HG03571 (cell line): ENCODE measurements around the gene PLA2G2D.

Experiments
- ATAC-seq: cut with Tn5 transposase; IDR thresholded peaks from one replicate; pipeline ENCODE4 v1.9.1; 2021; ENCODE audit not compliant: unreplicated experiment

The PLA2G2D gene, protein sequence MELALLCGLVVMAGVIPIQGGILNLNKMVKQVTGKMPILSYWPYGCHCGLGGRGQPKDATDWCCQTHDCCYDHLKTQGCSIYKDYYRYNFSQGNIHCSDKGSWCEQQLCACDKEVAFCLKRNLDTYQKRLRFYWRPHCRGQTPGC

DNA sequence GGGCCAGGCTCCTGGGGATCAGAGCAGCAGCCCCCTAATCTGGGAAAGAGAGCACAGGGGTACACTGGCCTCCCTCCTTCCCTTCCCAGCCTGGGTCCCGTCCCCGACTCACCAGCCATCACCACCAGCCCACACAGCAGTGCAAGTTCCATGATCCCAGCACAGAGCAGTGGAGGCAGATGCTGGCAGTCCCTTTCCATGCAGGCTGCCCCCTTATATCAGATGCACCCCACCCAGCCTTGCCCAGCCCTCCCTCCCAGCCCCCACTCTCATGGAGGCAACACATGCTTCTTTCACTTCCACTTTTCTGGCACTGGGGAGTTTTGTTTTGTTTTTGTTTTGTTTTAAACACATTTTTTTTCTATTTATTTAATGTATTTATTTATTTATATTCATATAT lies at the start of gene PLA2G2D:
PLA2G2D (minus strand) TSS at position 190 of the 400 bp plus-strand sequence; CDS start at position 152, 38 bp downstream.
- ATAC-seq: no peak

GRCh38 chr1:20168564-20169491 lies 49.5 kb upstream of the PLA2G2D start:
- ATAC-seq: no peak

DNA sequence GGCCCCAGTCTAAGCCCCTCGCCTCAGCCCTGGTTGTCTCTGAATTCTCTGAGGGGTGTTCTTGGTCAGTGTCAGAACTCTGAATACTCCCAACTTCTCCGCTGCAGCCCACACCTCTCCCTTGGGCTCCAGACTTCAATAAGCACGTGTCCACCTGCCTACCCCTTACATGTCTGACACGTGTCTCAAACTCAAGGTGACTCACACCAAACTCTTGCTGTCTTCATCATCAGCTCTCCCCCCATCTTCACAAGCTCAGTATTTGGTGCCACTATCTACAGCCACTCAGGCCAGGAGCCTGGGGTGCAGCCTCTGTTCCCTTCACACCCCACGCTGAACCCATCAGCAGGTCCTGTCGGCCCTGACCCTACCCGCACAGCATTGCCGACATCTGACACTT lies 47.8 kb upstream of the PLA2G2D start:
- ATAC-seq: no peak

DNA sequence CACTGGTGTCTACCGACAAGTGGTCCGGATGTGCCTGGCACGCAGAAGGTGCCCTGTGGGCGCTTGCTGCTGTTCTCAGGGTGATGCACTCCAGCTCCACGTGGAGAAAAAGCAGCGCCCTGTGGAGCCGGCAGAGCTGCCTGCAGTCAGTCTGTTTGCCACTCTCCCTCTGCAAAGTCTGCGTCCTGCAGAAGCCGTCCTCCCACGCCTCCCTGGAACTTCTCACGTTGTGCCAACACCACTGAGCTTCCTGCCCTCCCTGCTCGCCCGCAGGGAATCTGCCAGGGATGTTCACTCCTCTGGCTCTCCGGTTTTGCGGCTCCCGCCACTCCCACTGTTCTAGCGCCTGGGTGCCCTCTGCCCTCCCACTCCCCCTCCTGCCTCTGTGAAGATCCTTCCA lies 46.7 kb upstream of the PLA2G2D start:
- ATAC-seq: no peak

DNA sequence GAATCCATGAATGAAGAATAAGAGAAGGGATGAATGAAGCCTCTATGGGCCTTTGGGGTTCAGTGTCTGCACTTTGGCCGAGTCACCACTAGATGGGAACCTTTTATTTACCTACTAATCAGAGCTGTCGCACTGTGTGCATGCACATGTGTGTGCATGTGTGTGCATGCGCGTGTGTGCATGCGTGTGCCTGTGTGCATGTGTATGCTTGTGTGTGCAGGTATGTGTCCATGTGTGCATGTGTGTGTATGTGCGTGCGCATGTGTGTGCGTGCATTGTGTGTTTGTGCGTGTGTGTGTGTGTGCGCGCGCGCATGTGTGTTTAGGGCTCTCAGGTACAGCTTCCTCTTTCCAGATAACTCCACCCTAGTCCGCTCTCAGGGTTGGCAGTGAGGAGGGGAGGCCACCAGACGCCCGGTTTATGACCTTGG lies 46.2 kb upstream of the PLA2G2D start:
- no peak for ATAC-seq

DNA sequence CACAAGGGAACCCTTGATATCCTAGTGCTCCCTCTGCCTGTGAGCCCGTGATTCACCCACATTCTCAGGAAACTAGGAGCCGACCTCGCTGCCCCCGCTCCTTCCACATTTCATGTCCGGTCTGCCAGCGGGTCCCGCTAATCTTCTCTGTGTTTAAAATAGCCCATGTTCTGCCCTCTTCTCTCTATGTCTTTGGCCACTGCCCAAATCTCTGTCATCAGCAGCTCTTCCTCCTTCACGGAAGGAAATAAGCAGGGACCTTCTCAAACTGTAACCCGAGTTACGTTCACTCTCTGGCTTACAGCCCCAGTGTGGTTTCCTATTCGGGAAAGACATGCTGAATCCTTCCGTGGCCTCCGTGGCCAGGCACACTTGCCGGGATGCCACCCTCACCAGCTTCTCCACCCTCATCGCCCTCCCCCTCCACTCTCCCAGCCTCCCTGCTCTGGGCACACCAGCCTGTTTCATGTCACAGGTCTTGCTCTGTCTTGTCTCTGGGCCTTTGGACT lies 45.4 kb upstream of the PLA2G2D start:
- no peak for ATAC-seq

DNA sequence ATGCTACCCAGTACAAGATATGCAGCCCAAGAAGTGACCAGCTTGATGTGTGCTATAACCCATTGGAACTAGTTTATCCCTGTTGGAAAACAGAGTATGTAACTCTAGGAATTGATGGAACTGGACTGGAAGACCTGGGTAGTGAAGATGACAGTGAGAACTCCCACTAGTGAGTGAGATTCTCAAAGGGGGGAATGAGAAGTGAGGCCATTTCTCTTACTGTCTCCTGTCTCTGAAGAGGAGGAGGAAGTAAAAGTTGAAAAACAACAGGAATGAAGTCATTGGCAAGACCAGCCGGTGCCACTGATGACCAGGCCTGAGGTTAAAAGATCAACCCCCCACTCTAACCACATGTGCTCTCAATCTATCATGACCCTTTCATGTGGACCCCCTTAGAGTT lies 40.7 kb upstream of the PLA2G2D start:
- ATAC-seq: no peak

DNA sequence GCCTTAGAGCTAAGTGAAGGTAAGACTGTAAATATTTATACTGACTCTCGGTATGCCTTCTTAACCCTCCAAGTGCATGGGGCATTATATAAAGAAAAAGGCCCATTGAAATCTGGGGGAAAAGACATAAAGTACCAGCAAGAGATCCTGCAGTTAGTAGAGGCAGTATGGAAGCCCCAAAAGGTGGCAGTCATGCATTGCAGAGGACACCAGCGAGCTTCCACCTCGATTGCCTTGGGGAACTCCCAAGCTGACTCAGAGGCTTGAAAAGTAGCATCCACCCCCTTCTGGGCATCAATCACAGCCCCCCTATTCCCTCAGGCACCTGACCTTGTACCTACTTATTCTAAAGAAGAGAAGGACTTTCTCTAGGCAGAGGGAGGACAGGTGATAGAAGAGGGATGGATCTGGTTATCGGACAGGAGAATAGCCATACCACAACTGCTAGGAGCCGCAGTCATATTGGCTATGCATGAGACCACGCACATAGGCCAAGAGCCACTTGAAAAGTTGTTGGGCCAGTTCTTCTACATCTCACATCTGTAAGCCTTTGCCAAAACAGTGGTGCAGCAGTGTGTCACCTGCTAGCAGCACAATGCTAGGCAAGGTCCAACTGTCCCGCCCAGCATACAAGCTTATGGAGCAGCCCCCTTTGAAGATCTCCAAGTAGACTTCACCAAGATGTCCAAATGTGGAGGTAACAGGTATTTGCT lies 39.2 kb upstream of the PLA2G2D start:
- no peak for ATAC-seq

GRCh38 chr1:20154301-20154831 lies 35.0 kb upstream of the PLA2G2D start:
- no peak for ATAC-seq

DNA sequence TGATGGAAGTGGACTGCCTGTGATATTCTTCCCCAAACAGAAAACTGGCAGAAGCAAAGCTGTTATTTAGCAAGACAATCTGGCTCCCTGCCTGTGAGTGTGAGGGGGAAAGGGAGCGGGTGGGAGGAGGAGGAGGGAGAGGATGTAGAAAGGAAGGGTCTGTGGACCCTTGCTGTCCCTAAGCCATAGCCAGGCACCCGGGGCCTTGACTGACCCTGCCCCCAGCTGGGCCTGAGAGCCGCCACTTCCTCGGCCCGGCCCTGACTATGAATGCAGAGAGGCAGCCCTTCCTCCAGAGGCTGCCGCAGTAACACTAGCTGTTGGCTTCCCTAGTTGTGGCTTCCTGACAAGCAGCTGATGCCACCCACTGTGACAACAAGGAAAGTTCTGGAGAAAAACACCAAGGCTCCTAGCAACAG lies 33.7 kb upstream of the PLA2G2D start:
- no peak for ATAC-seq

- ATAC-seq: no peak
These were observed 33.2 kb upstream of the PLA2G2D start for GRCh38 chr1:20152599-20152930.

GRCh38 chr1:20151906-20152598 lies 32.7 kb upstream of the PLA2G2D start:
- ATAC-seq: peak; percentile 83

- ATAC-seq: no peak
These were observed 31.6 kb upstream of the PLA2G2D start for GRCh38 chr1:20150969-20151368.

DNA sequence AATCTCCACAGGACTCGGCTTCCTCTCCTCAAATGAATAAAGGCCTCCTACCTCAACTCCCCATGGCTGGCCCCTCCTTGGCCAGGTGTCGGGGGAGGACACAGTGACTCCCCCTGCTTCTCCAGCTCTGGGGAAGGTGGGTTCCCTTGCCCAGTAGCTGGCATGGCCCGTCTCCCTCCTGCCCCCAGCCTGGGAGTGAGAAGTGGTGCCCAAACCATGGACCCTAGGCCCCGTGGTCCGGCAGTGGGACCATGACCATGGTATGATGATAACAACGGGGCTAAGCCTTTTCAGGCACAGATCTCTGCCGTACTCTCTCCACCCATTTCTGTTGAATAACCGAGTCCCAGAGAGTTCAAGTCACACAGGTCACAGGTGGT lies 31.0 kb upstream of the PLA2G2D start:
- no peak for ATAC-seq

DNA sequence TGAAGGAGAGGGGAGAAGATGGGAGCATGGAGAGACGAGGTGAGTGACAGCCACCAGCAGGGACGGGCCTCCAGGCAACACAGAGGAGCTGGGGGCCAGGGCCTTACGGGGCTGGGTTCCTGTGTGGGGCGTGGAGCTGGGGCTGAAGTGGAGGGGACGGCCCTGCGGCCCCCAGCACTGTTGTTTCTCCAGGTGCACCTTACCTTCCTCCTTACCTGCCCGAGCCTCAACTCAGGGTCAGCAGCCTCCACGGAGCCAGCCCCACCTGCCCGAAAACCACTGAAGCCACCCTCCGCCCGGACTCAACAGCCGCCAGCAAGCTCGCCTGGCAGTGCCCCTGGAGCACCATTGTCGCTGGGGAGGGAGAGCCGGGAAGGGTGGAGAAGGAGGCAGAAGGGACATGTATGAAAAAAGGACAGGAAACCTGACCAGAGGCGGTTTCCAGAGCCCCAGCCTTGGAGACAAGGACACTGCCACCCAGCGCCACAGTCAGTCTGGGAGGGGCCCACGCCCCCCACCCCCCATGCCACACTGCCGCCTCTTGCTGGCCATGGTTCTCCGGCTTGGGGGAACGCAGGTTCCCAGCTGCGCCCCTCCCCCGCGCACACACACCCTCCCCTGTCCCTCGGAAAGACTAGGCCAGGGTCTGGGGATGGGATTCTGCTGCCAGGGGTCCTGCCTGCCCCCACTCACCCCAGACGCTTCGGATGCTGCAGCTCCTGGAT lies 30.4 kb upstream of the PLA2G2D start:
- ATAC-seq: no peak

GRCh38 chr1:20148571-20149500 lies 29.5 kb upstream of the PLA2G2D start:
- no peak for ATAC-seq

GRCh38 chr1:20147846-20148570 lies 28.7 kb upstream of the PLA2G2D start:
- no peak for ATAC-seq

DNA sequence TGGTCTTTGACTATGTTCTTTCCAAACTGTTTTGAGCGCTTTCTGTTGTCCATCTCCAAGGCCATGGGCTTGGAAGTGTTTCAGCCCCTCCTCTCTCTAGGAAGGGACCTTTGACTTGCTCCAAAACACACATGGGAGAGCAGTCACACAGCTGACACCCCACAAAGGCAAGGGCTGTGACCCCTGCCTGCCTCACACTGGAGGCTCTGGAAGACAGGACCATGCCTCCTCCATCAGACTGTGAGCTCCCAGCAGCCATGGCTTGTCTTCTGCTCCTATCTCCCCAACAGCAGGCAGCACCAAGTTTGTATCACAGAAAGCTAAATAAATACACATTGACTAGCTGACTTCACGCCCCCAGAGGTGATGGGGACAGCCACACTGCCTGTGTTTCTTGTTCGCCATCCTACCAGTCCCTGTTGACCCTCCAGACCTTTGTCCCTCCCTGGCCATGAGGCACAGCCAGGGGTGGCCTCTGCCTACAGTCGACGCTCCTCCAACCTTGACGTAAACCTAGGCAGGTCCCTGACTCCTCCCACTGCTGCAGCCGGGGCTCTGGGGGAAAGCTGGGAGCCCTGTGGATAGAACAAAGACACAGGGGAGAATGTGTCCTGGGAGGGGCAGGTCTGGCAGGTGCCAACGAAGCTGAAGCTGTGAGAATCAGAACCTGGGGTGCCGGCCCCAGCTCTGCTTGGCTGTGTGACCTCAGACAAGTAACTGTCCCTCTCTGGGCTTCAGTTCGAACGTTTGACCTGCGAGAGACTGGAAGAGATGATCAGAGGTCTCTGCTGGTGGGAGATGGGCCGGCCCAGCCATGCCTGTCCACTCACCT lies 24.6 kb upstream of the PLA2G2D start:
- no peak for ATAC-seq
